Measurements from ENCODE around the gene RYR2. TPM values are rescaled to one million over a fixed set of nuclear protein-coding genes. Genes with fewer than 3 reads are reported as not detected.

The RYR2 gene
- total and polyA plus RNA-seq, 9 of the 15 experiments (the other 6 are each of a cell fraction or from before 2014, with no cell fraction given) = 0.03 to 0.42 (median 0.14) TPM

DNA sequence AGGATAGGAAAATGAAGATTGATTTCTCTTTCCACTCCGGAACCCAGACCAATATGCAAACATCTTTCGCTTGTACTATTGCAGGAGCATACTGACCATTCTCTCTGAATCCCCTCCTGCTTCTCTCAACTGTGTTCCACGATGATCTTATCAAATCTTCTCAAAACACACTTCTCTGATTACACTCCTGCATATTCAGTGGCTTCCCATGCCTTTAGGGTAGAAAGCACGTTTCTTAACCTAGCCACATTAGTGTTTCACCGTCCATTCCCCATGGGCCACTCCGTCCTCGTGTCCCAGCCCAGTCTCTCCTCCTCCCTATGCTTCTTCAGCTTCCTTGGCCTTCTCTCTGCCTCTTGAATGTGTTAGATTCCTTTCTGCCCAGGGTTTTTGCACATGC lies 650.3 kb downstream of the RYR2 start:
- no peaks in the 10 kb centered on the region for H3K9me1 ChIP-seq (ENCODE audit: control insufficient read depth, insufficient read depth, low read length)
- under 1% methylated on average over 7 of the region's 7 CpGs for WGBS (ENCODE audit: insufficient coverage, low coverage, missing lambda C conversion rate)
- H3K4me1 ChIP-seq (replicated peaks in 1 of 2; ENCODE audit: control insufficient read depth in 2 of 2, insufficient read depth in 2 of 2, low read length in 2 of 2) = no peaks in the 10 kb centered on the region
- FAIRE-seq (no peak), DNase-seq (ENCODE audit: extremely low read depth in 1 of 4, low spot score in 3 of 4) (no peak), ATAC-seq (no peak)
- no peaks in the 10 kb centered on the region for H3K27me3 ChIP-seq (ENCODE audit: control insufficient read depth in 2 of 2, insufficient read depth in 2 of 2, low read length in 2 of 2)
- H3K9me3 ChIP-seq (replicated peaks; ENCODE audit: control insufficient read depth, insufficient read depth, low read depth, low read length) = no peaks in the 10 kb centered on the region; the same call in 1 of the 2 replicates
- H3K27ac ChIP-seq (ENCODE audit: extremely low read depth, low read depth, low read length) = no peak overlapping the region
- no peak for TF ChIP-seq HNRNPL (IDR thresholded peaks at IDR 0.05; ENCODE audit: low read depth, low read length)
- BruUV-seq (replicated peaks) = no TSS peak
- H4K20me1 ChIP-seq (replicated peaks; ENCODE audit: control insufficient read depth, insufficient read depth, low read length) = no peaks in the 10 kb centered on the region
- H3K9ac ChIP-seq (ENCODE audit: insufficient read depth in 1 of 2, low read depth in 2 of 2, low read length in 2 of 2) = no peak overlapping the region
- no peak overlapping the region for H3K4me2 ChIP-seq (ENCODE audit: insufficient read depth, low read length)
- ChIA-PET CTCF (ENCODE audit: low intra/inter-chr PET ratio) (no interaction called here), POLR2A (no interaction called here)
- no peaks in the 10 kb centered on the region for H3K79me2 ChIP-seq (ENCODE audit: control insufficient read depth, insufficient read depth, low read length)
- in situ Hi-C loops (cut with MboI) = no loop called here
- H3K4me3 ChIP-seq = no peak overlapping the region
- no peaks in the 10 kb centered on the region for H3K36me3 ChIP-seq (ENCODE audit: control insufficient read depth, insufficient read depth, low read length)
- no peak overlapping the region for H2AFZ ChIP-seq (ENCODE audit: low read depth, low read length)
- intact Hi-C loops (cut with micrococcal nuclease) = no loop called here

DNA sequence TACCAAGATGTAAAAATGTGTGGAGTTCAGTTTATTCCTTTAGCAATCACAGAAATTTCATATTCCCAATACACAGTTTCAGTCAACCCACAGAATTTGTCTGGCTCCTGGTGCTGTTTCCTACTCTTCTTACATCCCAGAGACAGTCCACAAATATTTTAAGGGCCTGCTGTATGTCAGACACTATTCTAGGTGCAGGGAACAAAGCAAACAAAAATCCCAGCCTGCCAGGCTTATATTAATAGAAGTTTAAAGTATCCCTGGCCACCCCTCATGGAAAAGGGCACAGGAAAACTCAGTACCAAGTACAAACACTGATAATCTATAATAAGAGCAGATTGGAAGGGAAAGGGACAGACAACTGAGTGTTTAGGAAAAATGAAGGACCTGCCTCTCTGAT lies 653.9 kb downstream of the RYR2 start:
- no peak overlapping the region for H3K27ac ChIP-seq (ENCODE audit: extremely low read depth, low read depth, low read length)
- ATAC-seq (no peak), DNase-seq (ENCODE audit: extremely low read depth in 1 of 4, low spot score in 3 of 4) (no peak), FAIRE-seq (no peak)
- BruUV-seq (replicated peaks) = no TSS peak
- TF ChIP-seq ZNF354B (CRISPR knock-in tag; IDR thresholded peaks at IDR 0.05) (no peak), ZBTB26 (CRISPR knock-in tag; IDR thresholded peaks at IDR 0.05) (no peak), ZNF512 (tag; IDR thresholded peaks at IDR 0.05) (no peak), MEIS2 (IDR thresholded peaks at IDR 0.05; ENCODE audit: partially characterized antibody) (no peak), ZNF134 (CRISPR knock-in tag; conservative IDR thresholded peaks at IDR 0.05) (no peak)
- intact Hi-C loops (cut with micrococcal nuclease) (no loop called here), in situ Hi-C loops (cut with MboI) (no loop called here)
- ChIA-PET POLR2A (no interaction called here), CTCF (ENCODE audit: low intra/inter-chr PET ratio) (no interaction called here)
- no peak overlapping the region for H3K4me3 ChIP-seq
- no peaks in the 10 kb centered on the region for H3K27me3 ChIP-seq (ENCODE audit: control insufficient read depth in 2 of 2, insufficient read depth in 2 of 2, low read length in 2 of 2)
- no peak overlapping the region for H3K4me2 ChIP-seq (ENCODE audit: insufficient read depth, low read length)
- H3K9me1 ChIP-seq (ENCODE audit: control insufficient read depth, insufficient read depth, low read length) = no peaks in the 10 kb centered on the region
- no peak overlapping the region for H2AFZ ChIP-seq (ENCODE audit: low read depth, low read length)
- no peaks in the 10 kb centered on the region for H4K20me1 ChIP-seq (replicated peaks; ENCODE audit: control insufficient read depth, insufficient read depth, low read length)
- H3K79me2 ChIP-seq (ENCODE audit: control insufficient read depth, insufficient read depth, low read length) = no peaks in the 10 kb centered on the region
- H3K9me3 ChIP-seq (replicated peaks; ENCODE audit: control insufficient read depth, insufficient read depth, low read depth, low read length) = no peaks in the 10 kb centered on the region; the same call in 1 of the 2 replicates
- H3K36me3 ChIP-seq (ENCODE audit: control insufficient read depth, insufficient read depth, low read length) = no peaks in the 10 kb centered on the region
- no peak overlapping the region for H3K9ac ChIP-seq (ENCODE audit: insufficient read depth in 1 of 2, low read depth in 2 of 2, low read length in 2 of 2)
- no peaks in the 10 kb centered on the region for H3K4me1 ChIP-seq (replicated peaks in 1 of 2; ENCODE audit: control insufficient read depth in 2 of 2, insufficient read depth in 2 of 2, low read length in 2 of 2)
